Measurements from ENCODE around the gene FREM2.

Gene FREM2

GRCh38 chr13:38821770-38822551, 135.1 kb downstream of the FREM2 start:
- H3K4me3 ChIP-seq (ENCODE audit: control insufficient read depth, low read depth, low read length) = no peak overlapping the region
- DNase-seq (ENCODE audit: low read depth) = no peak
- TF ChIP-seq, protein P1, sequence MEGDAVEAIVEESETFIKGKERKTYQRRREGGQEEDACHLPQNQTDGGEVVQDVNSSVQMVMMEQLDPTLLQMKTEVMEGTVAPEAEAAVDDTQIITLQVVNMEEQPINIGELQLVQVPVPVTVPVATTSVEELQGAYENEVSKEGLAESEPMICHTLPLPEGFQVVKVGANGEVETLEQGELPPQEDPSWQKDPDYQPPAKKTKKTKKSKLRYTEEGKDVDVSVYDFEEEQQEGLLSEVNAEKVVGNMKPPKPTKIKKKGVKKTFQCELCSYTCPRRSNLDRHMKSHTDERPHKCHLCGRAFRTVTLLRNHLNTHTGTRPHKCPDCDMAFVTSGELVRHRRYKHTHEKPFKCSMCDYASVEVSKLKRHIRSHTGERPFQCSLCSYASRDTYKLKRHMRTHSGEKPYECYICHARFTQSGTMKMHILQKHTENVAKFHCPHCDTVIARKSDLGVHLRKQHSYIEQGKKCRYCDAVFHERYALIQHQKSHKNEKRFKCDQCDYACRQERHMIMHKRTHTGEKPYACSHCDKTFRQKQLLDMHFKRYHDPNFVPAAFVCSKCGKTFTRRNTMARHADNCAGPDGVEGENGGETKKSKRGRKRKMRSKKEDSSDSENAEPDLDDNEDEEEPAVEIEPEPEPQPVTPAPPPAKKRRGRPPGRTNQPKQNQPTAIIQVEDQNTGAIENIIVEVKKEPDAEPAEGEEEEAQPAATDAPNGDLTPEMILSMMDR (IDR thresholded peaks at IDR 0.05; ENCODE audit: control insufficient read depth, insufficient read depth, low read depth, low read length, missing control alignments) = no peak

- TF ChIP-seq, protein P1 (IDR thresholded peaks at IDR 0.05; ENCODE audit: control insufficient read depth, insufficient read depth, low read depth, low read length, missing control alignments) = no peak
Observed at GRCh38 chr13:38824342-38824741, 137.5 kb downstream of the FREM2 start.

GRCh38 chr13:38826182-38826813, 139.4 kb downstream of the FREM2 start:
- DNase-seq (ENCODE audit: low read depth) = no peak
- TF ChIP-seq, protein P1 (IDR thresholded peaks at IDR 0.05; ENCODE audit: control insufficient read depth, insufficient read depth, low read depth, low read length, missing control alignments) = no peak
- H3K4me3 ChIP-seq (ENCODE audit: control insufficient read depth, low read depth, low read length) = no peak overlapping the region

More at GRCh38 chr13:38824342-38824741, 137.5 kb downstream of the FREM2 start:
- H3K4me3 ChIP-seq (ENCODE audit: control insufficient read depth, low read depth, low read length) = no peak overlapping the region
- no peak for DNase-seq (ENCODE audit: low read depth)

GRCh38 chr13:38830442-38831045, 143.7 kb downstream of the FREM2 start:
- DNase-seq (ENCODE audit: low read depth) = no peak
- no peak overlapping the region for H3K4me3 ChIP-seq (ENCODE audit: control insufficient read depth, low read depth, low read length)
- TF ChIP-seq, protein P1 (IDR thresholded peaks at IDR 0.05; ENCODE audit: control insufficient read depth, insufficient read depth, low read depth, low read length, missing control alignments) = no peak

- DNase-seq (ENCODE audit: low read depth) = no peak
- no peak overlapping the region for H3K4me3 ChIP-seq (ENCODE audit: control insufficient read depth, low read depth, low read length)
- TF ChIP-seq, protein P1 (IDR thresholded peaks at IDR 0.05; ENCODE audit: control insufficient read depth, insufficient read depth, low read depth, low read length, missing control alignments) = no peak
Observed at GRCh38 chr13:38844581-38844980, 157.7 kb downstream of the FREM2 start.

GRCh38 chr13:38848360-38848759, 161.5 kb downstream of the FREM2 start:
- no peak for DNase-seq (ENCODE audit: low read depth)
- TF ChIP-seq, protein P1 (IDR thresholded peaks at IDR 0.05; ENCODE audit: control insufficient read depth, insufficient read depth, low read depth, low read length, missing control alignments) = no peak
- no peak overlapping the region for H3K4me3 ChIP-seq (ENCODE audit: control insufficient read depth, low read depth, low read length)
